HepG2 (cell line): Measurements from ENCODE around the gene FKBP10. TPM values are rescaled to one million over a fixed set of nuclear protein-coding genes. Genes with fewer than 3 reads are reported as not detected.

Source experiments
- FOXO1 ChIP-seq: sonication (generic); formaldehyde crosslinking; IDR thresholded peaks from 2 replicates; pipeline ENCODE4 v1.4.0; 2020; ENCODE audit warnings: missing genetic modification reagents
- HDAC1 ChIP-seq: sonication (generic); formaldehyde crosslinking; IDR thresholded peaks from 2 replicates; pipeline ENCODE4 v1.5.1; 2020; ENCODE audit warnings: mild to moderate bottlenecking, missing genetic modification reagents
- KMT2A ChIP-seq: sonication (generic); formaldehyde crosslinking; IDR thresholded peaks from 2 replicates; pipeline ENCODE4 v1.4.0; 2020; ENCODE audit warnings: missing genetic modification reagents
- KMT2B ChIP-seq: IDR thresholded peaks from 2 replicates; pipeline ENCODE4 v1.6.1; 2016; ENCODE audit warnings: missing genetic modification reagents, missing compliant biosample characterization
- RFXAP ChIP-seq: sonication (generic); formaldehyde crosslinking; IDR thresholded peaks from 2 replicates; pipeline ENCODE4 v1.4.0; 2020; ENCODE audit warnings: missing genetic modification reagents, borderline replicate concordance
- SMAD3 ChIP-seq: sonication (generic); formaldehyde crosslinking; IDR thresholded peaks from 2 replicates; pipeline ENCODE4 v1.4.0; 2020; ENCODE audit warnings: missing genetic modification reagents
- TCF12 ChIP-seq, 2 experiments: fragments of 450-650 bp in 1 of 2; sonication (generic) in 1 of 2; formaldehyde crosslinking in 1 of 2; IDR thresholded peaks; 2 replicates each; pipeline versions ENCODE4 v1.6.1 to v1.8.0; 2017 to 2022; ENCODE audit warnings: antibody characterized with exemption in 1 of 2, mild to moderate bottlenecking in 1 of 2, missing genetic modification reagents in 1 of 2, moderate library complexity in 1 of 2
- TOPORS ChIP-seq: sonication (generic); formaldehyde crosslinking; IDR thresholded peaks from 2 replicates; pipeline ENCODE4 v1.8.0; 2023; ENCODE audit warnings: mild to moderate bottlenecking, missing genetic modification reagents
- ZMAT3 ChIP-seq: sonication (generic); formaldehyde crosslinking; conservative IDR thresholded peaks from 2 replicates; pipeline ENCODE4 v1.7.0; 2021; ENCODE audit warnings: missing genetic modification reagents
- ZNF574 ChIP-seq: sonication (generic); formaldehyde crosslinking; IDR thresholded peaks from 2 replicates; pipeline ENCODE4 v1.4.0; 2020; ENCODE audit warnings: missing genetic modification reagents
- ZNF747 ChIP-seq: sonication (generic); formaldehyde crosslinking; IDR thresholded peaks from 2 replicates; pipeline ENCODE4 v1.8.1; 2023; ENCODE audit warnings: missing genetic modification reagents, mild to moderate bottlenecking, borderline replicate concordance
- ZNF773 ChIP-seq: sonication (generic); formaldehyde crosslinking; IDR thresholded peaks from 2 replicates; pipeline ENCODE4 v1.4.0; 2020; ENCODE audit warnings: missing genetic modification reagents, borderline replicate concordance
- ZNF83 ChIP-seq: sonication (generic); formaldehyde crosslinking; IDR thresholded peaks from 2 replicates; pipeline ENCODE4 v1.4.0; 2020; ENCODE audit warnings: missing genetic modification reagents, mild to moderate bottlenecking, borderline replicate concordance
- ZSCAN25 ChIP-seq: sonication (generic); formaldehyde crosslinking; IDR thresholded peaks from 2 replicates; pipeline ENCODE4 v1.8.0; 2022; ENCODE audit warnings: mild to moderate bottlenecking, missing genetic modification reagents
- polyA plus RNA-seq, 8 experiments: library from polyadenylated mRNA; depleted of rRNA in 3 of 8; stranded (reverse) in 7 of 8; unstranded in 1 of 8; fragments of >200 nt; fragmentation: Illumina TruSeq in 4 of 8; extraction: Trizol in 4 of 8; gene quantifications; 2 replicates each; pipeline versions ENCODE4 v1.2.1 to v1.2.3, GENCODE V29; 2011 to 2016; ENCODE audit warnings: low read depth in 4 of 8, missing spikeins in 1 of 8, mixed read lengths in 1 of 8; ENCODE audit not compliant: insufficient read depth in 1 of 8
- total RNA-seq, 5 experiments: library from RNA; depleted of rRNA; stranded (reverse); fragments of >200 nt; fragmentation: Illumina TruSeq; extraction: Trizol; gene quantifications; 2 replicates each; pipeline ENCODE4 v1.2.3, GENCODE V29; 2016; ENCODE audit warnings: low read depth in 1 of 5
- TF ChIP-seq, protein P1 (sequence below): sonication (generic); formaldehyde crosslinking; IDR thresholded peaks from 2 replicates; pipeline ENCODE4 v1.4.0; 2020; ENCODE audit warnings: mild to moderate bottlenecking, missing genetic modification reagents
- TF ChIP-seq, protein P2 (sequence below), 2 experiments: sonication (generic) in 1 of 2; formaldehyde crosslinking in 1 of 2; IDR thresholded peaks; 2 replicates each; pipeline versions ENCODE4 v1.4.0 to v1.6.1; 2018 to 2020; ENCODE audit warnings: missing genetic modification reagents in 2 of 2, borderline replicate concordance in 1 of 2, low read depth in 1 of 2, mild to moderate bottlenecking in 1 of 2, missing biosample characterization in 1 of 2
- TF ChIP-seq, protein P3 (sequence below), 2 experiments: IDR thresholded peaks; 2 replicates each; pipeline ENCODE4 v1.6.1; 2011 to 2012; ENCODE audit warnings: low read length in 2 of 2, borderline replicate concordance in 1 of 2, low read depth in 1 of 2, mild to moderate bottlenecking in 1 of 2, moderate library complexity in 1 of 2

FKBP10 gene
- total and polyA plus RNA-seq, 2 of the 13 experiments (the other 11 are each of a cell fraction or from before 2014, with no cell fraction given): 149 to 573 TPM

DNA sequence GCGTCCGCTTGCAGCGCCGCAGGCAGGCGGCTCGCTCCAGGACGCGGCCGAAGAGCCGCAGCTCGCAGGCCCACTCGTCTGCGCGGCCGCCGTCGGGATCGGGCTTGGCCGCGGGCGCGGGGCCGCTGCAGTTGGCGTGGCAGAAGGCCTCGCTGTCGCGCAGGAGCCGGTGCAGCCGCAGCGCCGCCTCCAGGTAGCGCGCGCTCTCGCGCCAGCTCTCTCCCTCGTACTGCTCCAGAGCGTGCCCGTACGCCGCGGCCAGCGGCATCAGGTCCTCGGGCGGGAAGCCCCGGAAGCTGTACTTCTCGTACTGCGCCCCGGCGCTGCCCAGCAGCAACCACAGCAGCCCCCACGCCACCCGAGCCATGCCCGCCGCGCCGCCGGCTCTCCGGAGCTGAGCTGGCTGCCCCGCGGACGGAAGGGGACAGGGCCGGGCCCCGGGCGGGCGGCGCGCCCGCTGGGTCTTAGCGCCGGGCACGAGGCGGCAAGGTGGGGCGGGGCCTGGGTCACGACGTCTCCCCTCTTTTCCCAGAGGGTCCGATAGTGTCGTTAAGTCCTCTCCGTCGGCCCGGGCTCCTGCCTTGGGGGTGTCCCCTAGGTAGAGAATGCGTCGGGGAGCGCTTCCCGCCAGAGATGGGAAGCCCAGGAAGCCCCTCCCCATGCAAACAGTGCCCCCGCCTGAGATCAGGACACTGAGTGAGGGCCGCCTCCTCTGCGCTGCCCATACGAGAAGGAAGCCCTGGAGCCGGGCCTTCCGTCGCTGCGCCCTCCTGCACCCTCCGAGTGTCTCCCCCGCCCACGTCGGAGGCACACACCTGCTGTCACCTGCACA lies 1.0 kb upstream of the FKBP10 start, which contains the start of gene P3H4 (continued):
- TF ChIP-seq KMT2B (CRISPR knock-in tag): peak; percentile 47; the same call in 1 of the 2 replicates
- TF ChIP-seq TOPORS (CRISPR knock-in tag): peak; percentile 99
- TF ChIP-seq ZNF747: 0 out of 2 replicates have a peak, but pooled peaks have one; percentile 12
- peak; percentile 50; the same call in 1 of the 2 replicates for TF ChIP-seq FOXO1 (CRISPR knock-in tag)
- TF ChIP-seq ZMAT3 (CRISPR knock-in tag): peak; percentile 96
- TF ChIP-seq SMAD3: 0 out of 2 replicates have a peak, but pooled peaks have one; percentile 27
- peak; percentile 60; the same call in 1 of the 2 replicates for TF ChIP-seq KMT2A
- no peak for TF ChIP-seq ZNF83 (CRISPR knock-in tag)
- TF ChIP-seq ZNF574 (CRISPR knock-in tag): peak; percentile 91
- TF ChIP-seq, protein P1, sequence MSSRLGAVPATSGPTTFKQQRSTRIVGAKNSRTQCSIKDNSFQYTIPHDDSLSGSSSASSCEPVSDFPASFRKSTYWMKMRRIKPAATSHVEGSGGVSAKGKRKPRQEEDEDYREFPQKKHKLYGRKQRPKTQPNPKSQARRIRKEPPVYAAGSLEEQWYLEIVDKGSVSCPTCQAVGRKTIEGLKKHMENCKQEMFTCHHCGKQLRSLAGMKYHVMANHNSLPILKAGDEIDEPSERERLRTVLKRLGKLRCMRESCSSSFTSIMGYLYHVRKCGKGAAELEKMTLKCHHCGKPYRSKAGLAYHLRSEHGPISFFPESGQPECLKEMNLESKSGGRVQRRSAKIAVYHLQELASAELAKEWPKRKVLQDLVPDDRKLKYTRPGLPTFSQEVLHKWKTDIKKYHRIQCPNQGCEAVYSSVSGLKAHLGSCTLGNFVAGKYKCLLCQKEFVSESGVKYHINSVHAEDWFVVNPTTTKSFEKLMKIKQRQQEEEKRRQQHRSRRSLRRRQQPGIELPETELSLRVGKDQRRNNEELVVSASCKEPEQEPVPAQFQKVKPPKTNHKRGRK: no peak
- peak; percentile 93 for TF ChIP-seq ZSCAN25 (CRISPR knock-in tag)
- no peak for TF ChIP-seq TCF12 (IDR thresholded peaks at IDR 0.05)
- peak; percentile 96 for TF ChIP-seq TCF12 (CRISPR knock-in tag; IDR thresholded peaks at IDR 0.05)
- TF ChIP-seq, protein P2, sequence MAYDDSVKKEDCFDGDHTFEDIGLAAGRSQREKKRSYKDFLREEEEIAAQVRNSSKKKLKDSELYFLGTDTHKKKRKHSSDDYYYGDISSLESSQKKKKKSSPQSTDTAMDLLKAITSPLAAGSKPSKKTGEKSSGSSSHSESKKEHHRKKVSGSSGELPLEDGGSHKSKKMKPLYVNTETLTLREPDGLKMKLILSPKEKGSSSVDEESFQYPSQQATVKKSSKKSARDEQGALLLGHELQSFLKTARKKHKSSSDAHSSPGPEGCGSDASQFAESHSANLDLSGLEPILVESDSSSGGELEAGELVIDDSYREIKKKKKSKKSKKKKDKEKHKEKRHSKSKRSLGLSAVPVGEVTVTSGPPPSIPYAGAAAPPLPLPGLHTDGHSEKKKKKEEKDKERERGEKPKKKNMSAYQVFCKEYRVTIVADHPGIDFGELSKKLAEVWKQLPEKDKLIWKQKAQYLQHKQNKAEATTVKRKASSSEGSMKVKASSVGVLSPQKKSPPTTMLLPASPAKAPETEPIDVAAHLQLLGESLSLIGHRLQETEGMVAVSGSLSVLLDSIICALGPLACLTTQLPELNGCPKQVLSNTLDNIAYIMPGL (CRISPR knock-in tag; IDR thresholded peaks at IDR 0.05; ENCODE audit: borderline replicate concordance in 1 of 2, low read depth in 1 of 2): peak; percentile 96 to 97
- peak; percentile 90 for TF ChIP-seq RFXAP (CRISPR knock-in tag)
- TF ChIP-seq ZNF773: peak; percentile 94; the same call in 1 of the 2 replicates
- TF ChIP-seq HDAC1: no peak
- TF ChIP-seq, protein P3, sequence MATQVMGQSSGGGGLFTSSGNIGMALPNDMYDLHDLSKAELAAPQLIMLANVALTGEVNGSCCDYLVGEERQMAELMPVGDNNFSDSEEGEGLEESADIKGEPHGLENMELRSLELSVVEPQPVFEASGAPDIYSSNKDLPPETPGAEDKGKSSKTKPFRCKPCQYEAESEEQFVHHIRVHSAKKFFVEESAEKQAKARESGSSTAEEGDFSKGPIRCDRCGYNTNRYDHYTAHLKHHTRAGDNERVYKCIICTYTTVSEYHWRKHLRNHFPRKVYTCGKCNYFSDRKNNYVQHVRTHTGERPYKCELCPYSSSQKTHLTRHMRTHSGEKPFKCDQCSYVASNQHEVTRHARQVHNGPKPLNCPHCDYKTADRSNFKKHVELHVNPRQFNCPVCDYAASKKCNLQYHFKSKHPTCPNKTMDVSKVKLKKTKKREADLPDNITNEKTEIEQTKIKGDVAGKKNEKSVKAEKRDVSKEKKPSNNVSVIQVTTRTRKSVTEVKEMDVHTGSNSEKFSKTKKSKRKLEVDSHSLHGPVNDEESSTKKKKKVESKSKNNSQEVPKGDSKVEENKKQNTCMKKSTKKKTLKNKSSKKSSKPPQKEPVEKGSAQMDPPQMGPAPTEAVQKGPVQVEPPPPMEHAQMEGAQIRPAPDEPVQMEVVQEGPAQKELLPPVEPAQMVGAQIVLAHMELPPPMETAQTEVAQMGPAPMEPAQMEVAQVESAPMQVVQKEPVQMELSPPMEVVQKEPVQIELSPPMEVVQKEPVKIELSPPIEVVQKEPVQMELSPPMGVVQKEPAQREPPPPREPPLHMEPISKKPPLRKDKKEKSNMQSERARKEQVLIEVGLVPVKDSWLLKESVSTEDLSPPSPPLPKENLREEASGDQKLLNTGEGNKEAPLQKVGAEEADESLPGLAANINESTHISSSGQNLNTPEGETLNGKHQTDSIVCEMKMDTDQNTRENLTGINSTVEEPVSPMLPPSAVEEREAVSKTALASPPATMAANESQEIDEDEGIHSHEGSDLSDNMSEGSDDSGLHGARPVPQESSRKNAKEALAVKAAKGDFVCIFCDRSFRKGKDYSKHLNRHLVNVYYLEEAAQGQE (IDR thresholded peaks at IDR 0.05; ENCODE audit: borderline replicate concordance in 1 of 2, low read depth in 1 of 2, low read length in 2 of 2): peak in 1 of 2 experiments; percentile 26; a peak in 1 of 4 replicates
